ENCODE results near the gene NTRK1. TPM values are rescaled to one million over a fixed set of nuclear protein-coding genes. Genes with fewer than 3 reads are reported as not detected.

Gene NTRK1
- total RNA-seq, 3 donors from 2014 or later: 0.16 to 4.9 (median 0.73) TPM

DNA sequence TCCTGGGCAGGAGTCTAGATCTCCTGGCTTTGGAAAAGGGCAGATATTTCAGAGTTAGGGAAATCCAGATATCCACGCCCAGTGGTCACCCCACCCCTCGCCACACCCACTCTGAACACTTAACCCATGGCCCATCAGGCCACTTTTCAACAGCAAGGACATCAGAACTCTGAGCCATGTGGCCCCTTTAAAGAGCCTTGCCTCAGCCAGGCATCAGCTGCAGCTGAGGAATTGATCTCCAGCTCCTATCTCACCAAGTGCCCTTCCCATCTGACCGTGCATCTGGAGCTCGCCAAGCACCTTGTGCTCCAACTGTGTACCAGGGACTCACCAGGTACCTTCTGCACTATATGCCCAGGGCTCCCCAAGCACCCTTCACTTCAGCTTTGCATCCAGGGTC is 23.8 kb upstream of the NTRK1 start:
- no peak for DNase-seq (ENCODE audit: low spot score in 2 of 2)
- TF ChIP-seq, protein P1, sequence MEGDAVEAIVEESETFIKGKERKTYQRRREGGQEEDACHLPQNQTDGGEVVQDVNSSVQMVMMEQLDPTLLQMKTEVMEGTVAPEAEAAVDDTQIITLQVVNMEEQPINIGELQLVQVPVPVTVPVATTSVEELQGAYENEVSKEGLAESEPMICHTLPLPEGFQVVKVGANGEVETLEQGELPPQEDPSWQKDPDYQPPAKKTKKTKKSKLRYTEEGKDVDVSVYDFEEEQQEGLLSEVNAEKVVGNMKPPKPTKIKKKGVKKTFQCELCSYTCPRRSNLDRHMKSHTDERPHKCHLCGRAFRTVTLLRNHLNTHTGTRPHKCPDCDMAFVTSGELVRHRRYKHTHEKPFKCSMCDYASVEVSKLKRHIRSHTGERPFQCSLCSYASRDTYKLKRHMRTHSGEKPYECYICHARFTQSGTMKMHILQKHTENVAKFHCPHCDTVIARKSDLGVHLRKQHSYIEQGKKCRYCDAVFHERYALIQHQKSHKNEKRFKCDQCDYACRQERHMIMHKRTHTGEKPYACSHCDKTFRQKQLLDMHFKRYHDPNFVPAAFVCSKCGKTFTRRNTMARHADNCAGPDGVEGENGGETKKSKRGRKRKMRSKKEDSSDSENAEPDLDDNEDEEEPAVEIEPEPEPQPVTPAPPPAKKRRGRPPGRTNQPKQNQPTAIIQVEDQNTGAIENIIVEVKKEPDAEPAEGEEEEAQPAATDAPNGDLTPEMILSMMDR (IDR thresholded peaks at IDR 0.05): no peak
- TF ChIP-seq POLR2AphosphoS5 (IDR thresholded peaks at IDR 0.05) (no peak), POLR2A (IDR thresholded peaks at IDR 0.05) (no peak)
- Histone ChIP-seq H3K4me3 (no peak overlapping the region), H3K9me3 (no peaks in the 10 kb centered on the region), H3K36me3 (no peaks in the 10 kb centered on the region), H3K4me1 (no peaks in the 10 kb centered on the region), H3K27ac (no peak overlapping the region), H3K27me3 (peaks cover 0 to 8% of the 10 kb centered on the region in 2 donors)
- intact Hi-C loops (cut with DNase I; ENCODE audit: low total_unique reads): no loop called here

DNA sequence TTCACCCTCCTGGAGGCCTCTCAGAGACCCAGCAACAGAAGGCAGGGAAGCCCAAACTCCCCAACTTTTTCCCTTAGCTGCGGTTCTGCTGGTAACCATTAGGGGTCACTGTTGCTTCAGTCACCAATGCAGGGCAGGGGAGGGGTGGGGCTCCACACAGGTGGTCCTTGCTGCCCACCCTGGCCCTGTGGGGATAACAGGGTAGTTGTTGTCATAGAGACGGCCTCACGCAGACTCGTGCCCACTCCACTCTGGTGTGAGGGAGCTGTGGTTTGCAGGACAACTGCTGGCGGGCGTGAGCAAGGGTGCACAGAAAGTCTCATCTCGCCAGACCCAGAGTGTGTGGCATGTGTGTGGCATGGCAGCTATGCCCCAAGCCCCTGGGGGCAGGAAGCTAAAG is 21.7 kb upstream of the NTRK1 start:
- no peak overlapping the region for H3K4me3 ChIP-seq
- H3K36me3 ChIP-seq: no peaks in the 10 kb centered on the region
- no peaks in the 10 kb centered on the region for H3K4me1 ChIP-seq
- intact Hi-C loops (cut with DNase I; ENCODE audit: low total_unique reads): no loop called here
- H3K27ac ChIP-seq: no peak overlapping the region
- H3K27me3 ChIP-seq: peaks cover 0 to 21% of the 10 kb centered on the region in 2 donors
- no peaks in the 10 kb centered on the region for H3K9me3 ChIP-seq
- DNase-seq (ENCODE audit: low spot score in 2 of 2): no peak
- TF ChIP-seq, protein P1 (IDR thresholded peaks at IDR 0.05): peak in 2 of 3 donors; percentile 62 to 65
- no peak for TF ChIP-seq POLR2AphosphoS5 (IDR thresholded peaks at IDR 0.05)

DNA sequence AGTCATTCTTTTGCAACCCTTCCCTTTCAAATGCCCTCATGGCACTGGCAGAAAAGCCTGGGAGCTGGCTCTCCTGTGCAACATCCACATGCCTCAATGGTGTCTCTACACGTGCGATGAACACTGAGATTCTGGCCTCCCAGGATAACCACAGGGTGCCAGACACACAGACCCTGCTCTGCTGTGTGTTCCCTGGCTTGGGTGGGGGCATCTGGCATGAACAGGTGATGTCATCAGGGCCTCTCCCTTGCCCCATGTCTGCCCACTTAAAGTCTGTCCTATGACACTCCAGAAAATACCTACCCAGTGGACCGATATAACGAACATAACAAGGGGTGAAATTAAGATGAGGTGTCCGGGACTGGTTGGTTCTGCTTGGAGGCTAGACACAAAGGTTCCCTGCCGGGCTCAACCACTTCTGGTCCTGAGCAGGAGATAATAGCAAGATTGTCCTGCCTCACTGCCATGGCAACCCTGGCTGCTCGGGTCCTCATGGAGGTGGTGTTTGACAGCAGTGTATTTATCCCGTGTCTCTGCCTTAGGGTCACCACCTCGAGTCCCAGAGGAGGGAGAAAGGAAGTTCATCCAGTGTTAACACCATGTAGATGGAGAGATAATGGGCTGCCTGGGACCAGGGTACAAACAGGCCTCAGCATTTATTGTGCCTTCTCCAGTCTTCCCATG is 21.1 kb upstream of the NTRK1 start:
- no peaks in the 10 kb centered on the region for H3K36me3 ChIP-seq
- no peaks in the 10 kb centered on the region for H3K9me3 ChIP-seq
- no peak for DNase-seq (ENCODE audit: low spot score in 2 of 2)
- H3K4me1 ChIP-seq: no peaks in the 10 kb centered on the region
- intact Hi-C loops (cut with DNase I; ENCODE audit: low total_unique reads): no loop called here
- H3K27ac ChIP-seq: no peak overlapping the region
- TF ChIP-seq, protein P1 (IDR thresholded peaks at IDR 0.05): no peak
- TF ChIP-seq POLR2AphosphoS5 (IDR thresholded peaks at IDR 0.05): no peak
- H3K27me3 ChIP-seq: peaks cover 0 to 27% of the 10 kb centered on the region in 2 donors
- H3K4me3 ChIP-seq: no peak overlapping the region

DNA sequence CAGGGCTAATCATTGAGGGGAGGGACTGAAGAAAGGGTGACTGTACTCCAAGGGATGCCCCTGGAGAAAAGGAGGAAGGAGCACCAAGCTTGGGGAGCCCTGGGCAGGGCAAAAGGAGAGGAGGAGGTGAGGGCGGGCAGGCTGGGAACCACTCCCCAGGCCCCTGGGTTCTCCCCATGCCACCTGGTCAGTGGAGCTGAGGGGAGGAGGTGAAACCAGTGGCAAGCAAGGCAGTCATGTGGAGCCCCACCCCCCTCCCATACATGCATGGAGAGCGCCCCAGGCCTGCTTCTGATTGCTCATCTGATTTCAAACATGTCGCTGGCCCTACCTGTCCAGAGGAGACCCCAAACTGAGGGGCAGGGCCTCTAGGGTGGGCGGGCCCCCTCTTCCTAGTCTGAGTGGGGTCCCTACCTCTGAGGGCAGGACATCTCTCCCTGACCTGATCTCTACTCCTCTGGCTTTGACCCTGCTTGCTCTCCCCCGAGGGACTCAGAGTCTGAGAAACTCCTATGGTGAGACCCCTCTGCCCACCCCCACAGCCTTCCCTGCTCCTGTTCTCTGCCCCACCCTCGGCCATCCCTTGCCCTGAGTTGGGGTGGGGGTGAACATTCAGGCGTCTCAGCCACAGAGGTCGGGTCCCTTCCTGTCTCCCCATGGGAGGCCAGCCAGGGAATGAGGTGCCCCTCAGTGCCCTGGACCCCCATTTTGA is 20.3 kb upstream of the NTRK1 start:
- intact Hi-C loops (cut with DNase I; ENCODE audit: low total_unique reads): no loop called here
- no peaks in the 10 kb centered on the region for H3K4me1 ChIP-seq
- peaks cover 0 to 34% of the 10 kb centered on the region in 2 donors for H3K27me3 ChIP-seq
- no peaks in the 10 kb centered on the region for H3K9me3 ChIP-seq
- no peak for DNase-seq (ENCODE audit: low spot score in 2 of 2)
- no peak overlapping the region for H3K27ac ChIP-seq
- TF ChIP-seq, protein P1 (IDR thresholded peaks at IDR 0.05): no peak
- TF ChIP-seq POLR2AphosphoS5 (IDR thresholded peaks at IDR 0.05) (no peak), POLR2A (IDR thresholded peaks at IDR 0.05) (no peak)
- no peaks in the 10 kb centered on the region for H3K36me3 ChIP-seq
- no peak overlapping the region for H3K4me3 ChIP-seq

DNA sequence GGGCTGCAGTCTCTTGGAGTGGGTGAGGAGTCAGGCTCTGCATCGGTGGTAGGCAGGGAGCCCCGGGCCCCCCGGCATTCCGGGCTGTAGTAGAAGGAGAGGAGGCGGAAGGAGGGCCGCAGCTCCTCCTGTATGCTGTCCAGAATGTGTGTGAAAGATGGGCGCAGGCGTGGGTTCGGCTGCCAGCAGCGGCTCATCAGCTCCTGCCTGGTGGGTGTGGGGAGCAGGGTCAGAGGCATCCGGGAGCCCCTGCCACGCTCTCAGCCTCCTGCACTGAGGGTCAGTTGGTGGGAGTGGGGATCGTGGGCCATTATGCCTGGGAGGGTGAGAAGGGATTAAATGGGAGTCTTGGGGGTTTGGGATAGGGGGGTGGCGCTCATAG is 19.8 kb upstream of the NTRK1 start:
- H3K36me3 ChIP-seq: no peaks in the 10 kb centered on the region
- H3K9me3 ChIP-seq: no peaks in the 10 kb centered on the region
- H3K27ac ChIP-seq: no peak overlapping the region
- TF ChIP-seq POLR2A (IDR thresholded peaks at IDR 0.05) (no peak), POLR2AphosphoS5 (IDR thresholded peaks at IDR 0.05) (no peak)
- TF ChIP-seq, protein P1 (IDR thresholded peaks at IDR 0.05): no peak
- no peak overlapping the region for H3K4me3 ChIP-seq
- no peaks in the 10 kb centered on the region for H3K4me1 ChIP-seq
- peaks cover 0 to 40% of the 10 kb centered on the region in 2 donors for H3K27me3 ChIP-seq
- intact Hi-C loops (cut with DNase I; ENCODE audit: low total_unique reads): no loop called here
- no peak for DNase-seq (ENCODE audit: low spot score in 2 of 2)

All from breast epithelium (tissue), 4 donors.